BE2C (cell line): ENCODE results near the gene RCVRN.

Experiments used
- DNase-seq: peaks from one replicate; pipeline ENCODE4 v3.0.0-alpha.2; 2020
- H3K27me3 ChIP-seq: fragments of 250-450 bp; sonication (Bioruptor Pico); 2 replicates; pipeline ENCODE4 v1.5.1; 2020; ENCODE audit warnings: mild to moderate bottlenecking
- H3K36me3 ChIP-seq: fragments of 250-450 bp; sonication (Bioruptor Pico); 2 replicates; pipeline ENCODE4 v1.5.1; 2020; ENCODE audit warnings: mild to moderate bottlenecking
- H3K4me1 ChIP-seq: fragments of 250-450 bp; sonication (Bioruptor Pico); 2 replicates; pipeline ENCODE4 v1.5.1; 2020
- H3K4me3 ChIP-seq: 2 replicates; pipeline ENCODE4 v1.5.1; 2011; ENCODE audit warnings: low read depth, low read length
- H3K9me3 ChIP-seq: fragments of 250-450 bp; sonication (Bioruptor Pico); 2 replicates; pipeline ENCODE4 v1.5.1; 2020
- CTCF ChIP-seq: IDR thresholded peaks from 2 replicates; pipeline ENCODE4 v1.5.1; 2012; ENCODE audit warnings: mild to moderate bottlenecking, low read depth, low read length

RCVRN gene

GRCh38 chr17:9890124-9890523 lies 14.9 kb downstream of the RCVRN start:
- no peak for TF ChIP-seq CTCF
- Histone ChIP-seq H3K36me3 (no peaks in the 10 kb centered on the region), H3K9me3 (no peaks in the 10 kb centered on the region), H3K4me1 (no peaks in the 10 kb centered on the region), H3K4me3 (no peak overlapping the region), H3K27me3 (no peaks in the 10 kb centered on the region)
- DNase-seq: no peak

GRCh38 chr17:9887508-9887907 lies 17.6 kb downstream of the RCVRN start:
- H3K27me3 ChIP-seq: no peaks in the 10 kb centered on the region
- TF ChIP-seq CTCF: no peak
- no peaks in the 10 kb centered on the region for H3K4me1 ChIP-seq
- no peaks in the 10 kb centered on the region for H3K9me3 ChIP-seq
- no peak for DNase-seq
- no peak overlapping the region for H3K4me3 ChIP-seq
- no peaks in the 10 kb centered on the region for H3K36me3 ChIP-seq

GRCh38 chr17:9886141-9886930 lies 18.7 kb downstream of the RCVRN start:
- Histone ChIP-seq H3K36me3 (no peaks in the 10 kb centered on the region), H3K4me1 (no peaks in the 10 kb centered on the region), H3K4me3 (no peak overlapping the region), H3K9me3 (no peaks in the 10 kb centered on the region), H3K27me3 (no peaks in the 10 kb centered on the region)
- no peak for DNase-seq
- no peak for TF ChIP-seq CTCF

GRCh38 chr17:9883451-9883850 lies 21.6 kb downstream of the RCVRN start:
- DNase-seq: no peak
- no peak for TF ChIP-seq CTCF
- Histone ChIP-seq H3K4me1 (no peaks in the 10 kb centered on the region), H3K27me3 (no peaks in the 10 kb centered on the region), H3K4me3 (no peak overlapping the region), H3K36me3 (no peaks in the 10 kb centered on the region), H3K9me3 (no peaks in the 10 kb centered on the region)

- DNase-seq: no peak
Observed at GRCh38 chr17:9880582-9880999, 24.5 kb downstream of the RCVRN start.

More at GRCh38 chr17:9880582-9880999, 24.5 kb downstream of the RCVRN start:
- Histone ChIP-seq H3K4me3 (no peak overlapping the region), H3K27me3 (no peaks in the 10 kb centered on the region), H3K4me1 (no peaks in the 10 kb centered on the region), H3K36me3 (no peaks in the 10 kb centered on the region), H3K9me3 (no peaks in the 10 kb centered on the region)
- TF ChIP-seq CTCF: no peak
